HepG2 (cell line): ENCODE data around the gene THPO. TPM values are rescaled to one million over a fixed set of nuclear protein-coding genes. Genes with fewer than 3 reads are reported as not detected.

ENCODE experiments used
- HMGA1 ChIP-seq: sonication (generic); formaldehyde crosslinking; conservative IDR thresholded peaks from 2 replicates; pipeline ENCODE4 v1.4.0; 2020; ENCODE audit warnings: missing genetic modification reagents
- KDM1A ChIP-seq: IDR thresholded peaks from 2 replicates; pipeline ENCODE4 v1.6.1; 2016; ENCODE audit warnings: missing compliant biosample characterization
- PPARG ChIP-seq: conservative IDR thresholded peaks from 2 replicates; pipeline ENCODE4 v1.6.1; 2016; ENCODE audit warnings: missing biosample characterization, missing genetic modification reagents
- PRDM10 ChIP-seq: sonication (generic); formaldehyde crosslinking; IDR thresholded peaks from 2 replicates; pipeline ENCODE4 v1.4.0; 2020; ENCODE audit warnings: low read depth, missing genetic modification reagents
- SALL1 ChIP-seq: sonication (generic); formaldehyde crosslinking; IDR thresholded peaks from 2 replicates; pipeline ENCODE4 v1.8.0; 2022; ENCODE audit warnings: mild to moderate bottlenecking, missing genetic modification reagents
- SIN3A ChIP-seq: IDR thresholded peaks from 2 replicates; pipeline ENCODE4 v1.6.1; 2011; ENCODE audit warnings: low read depth, mild to moderate bottlenecking, control low read depth, low read length, borderline replicate concordance
- ZBTB7B ChIP-seq: sonication (generic); formaldehyde crosslinking; IDR thresholded peaks from 2 replicates; pipeline ENCODE4 v1.4.0; 2020; ENCODE audit warnings: missing genetic modification reagents
- ZFP36L2 ChIP-seq: sonication (generic); formaldehyde crosslinking; IDR thresholded peaks from 2 replicates; pipeline ENCODE4 v1.4.0; 2020; ENCODE audit warnings: missing genetic modification reagents
- ZFP91 ChIP-seq: sonication (generic); formaldehyde crosslinking; IDR thresholded peaks from 2 replicates; pipeline ENCODE4 v1.9.0; 2022; ENCODE audit warnings: missing genetic modification reagents, mild to moderate bottlenecking, borderline replicate concordance
- ZNF331 ChIP-seq: sonication (generic); formaldehyde crosslinking; IDR thresholded peaks from 2 replicates; pipeline ENCODE4 v1.4.0; 2020; ENCODE audit warnings: missing genetic modification reagents
- ZNF770 ChIP-seq: sonication (generic); formaldehyde crosslinking; IDR thresholded peaks from 2 replicates; pipeline ENCODE4 v1.5.0; 2020; ENCODE audit warnings: mild to moderate bottlenecking, missing genetic modification reagents
- polyA plus RNA-seq, 8 experiments: library from polyadenylated mRNA; depleted of rRNA in 3 of 8; stranded (reverse) in 7 of 8; unstranded in 1 of 8; fragments of >200 nt; fragmentation: Illumina TruSeq in 4 of 8; extraction: Trizol in 4 of 8; gene quantifications; 2 replicates each; pipeline versions ENCODE4 v1.2.1 to v1.2.3, GENCODE V29; 2011 to 2016; ENCODE audit warnings: low read depth in 4 of 8, missing spikeins in 1 of 8, mixed read lengths in 1 of 8; ENCODE audit not compliant: insufficient read depth in 1 of 8
- total RNA-seq, 5 experiments: library from RNA; depleted of rRNA; stranded (reverse); fragments of >200 nt; fragmentation: Illumina TruSeq; extraction: Trizol; gene quantifications; 2 replicates each; pipeline ENCODE4 v1.2.3, GENCODE V29; 2016; ENCODE audit warnings: low read depth in 1 of 5
- TF ChIP-seq, protein P1 (sequence below): sonication (generic); formaldehyde crosslinking; IDR thresholded peaks from 2 replicates; pipeline ENCODE4 v1.8.0; 2022; ENCODE audit warnings: mild to moderate bottlenecking, missing genetic modification reagents
- TF ChIP-seq, protein P2 (sequence below): sonication (generic); formaldehyde crosslinking; IDR thresholded peaks from 2 replicates; pipeline ENCODE4 v1.4.0; 2020; ENCODE audit warnings: mild to moderate bottlenecking, missing genetic modification reagents

THPO gene
- total and polyA plus RNA-seq, 2 of the 13 experiments (the other 11 are each of a cell fraction or from before 2014, with no cell fraction given), result 2.8 to 4.8 TPM

GRCh38 chr3:184362668-184363546, 15.1 kb downstream of the THPO start (continued):
- TF ChIP-seq, protein P1, sequence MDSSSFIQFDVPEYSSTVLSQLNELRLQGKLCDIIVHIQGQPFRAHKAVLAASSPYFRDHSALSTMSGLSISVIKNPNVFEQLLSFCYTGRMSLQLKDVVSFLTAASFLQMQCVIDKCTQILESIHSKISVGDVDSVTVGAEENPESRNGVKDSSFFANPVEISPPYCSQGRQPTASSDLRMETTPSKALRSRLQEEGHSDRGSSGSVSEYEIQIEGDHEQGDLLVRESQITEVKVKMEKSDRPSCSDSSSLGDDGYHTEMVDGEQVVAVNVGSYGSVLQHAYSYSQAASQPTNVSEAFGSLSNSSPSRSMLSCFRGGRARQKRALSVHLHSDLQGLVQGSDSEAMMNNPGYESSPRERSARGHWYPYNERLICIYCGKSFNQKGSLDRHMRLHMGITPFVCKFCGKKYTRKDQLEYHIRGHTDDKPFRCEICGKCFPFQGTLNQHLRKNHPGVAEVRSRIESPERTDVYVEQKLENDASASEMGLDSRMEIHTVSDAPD (CRISPR knock-in tag), result peak; percentile 62; the same call in 1 of the 2 replicates
- TF ChIP-seq ZBTB7B (peak; percentile 90; the same call in 1 of the 2 replicates), PPARG (CRISPR knock-in tag) (peak; percentile 90), SALL1 (peak; percentile 48), ZNF331 (CRISPR knock-in tag) (peak; percentile 66), KDM1A (no peak; the same call in 1 of the 2 replicates), PRDM10 (CRISPR knock-in tag) (no peak), HMGA1 (CRISPR knock-in tag) (no peak), ZNF770 (CRISPR knock-in tag) (peak; percentile 68), ZFP36L2 (no peak; the same call in 1 of the 2 replicates), ZFP91 (CRISPR knock-in tag) (peak; percentile 92), SIN3A (0 out of 2 replicates have a peak, but pooled peaks have one; percentile 50)
- TF ChIP-seq, protein P2, sequence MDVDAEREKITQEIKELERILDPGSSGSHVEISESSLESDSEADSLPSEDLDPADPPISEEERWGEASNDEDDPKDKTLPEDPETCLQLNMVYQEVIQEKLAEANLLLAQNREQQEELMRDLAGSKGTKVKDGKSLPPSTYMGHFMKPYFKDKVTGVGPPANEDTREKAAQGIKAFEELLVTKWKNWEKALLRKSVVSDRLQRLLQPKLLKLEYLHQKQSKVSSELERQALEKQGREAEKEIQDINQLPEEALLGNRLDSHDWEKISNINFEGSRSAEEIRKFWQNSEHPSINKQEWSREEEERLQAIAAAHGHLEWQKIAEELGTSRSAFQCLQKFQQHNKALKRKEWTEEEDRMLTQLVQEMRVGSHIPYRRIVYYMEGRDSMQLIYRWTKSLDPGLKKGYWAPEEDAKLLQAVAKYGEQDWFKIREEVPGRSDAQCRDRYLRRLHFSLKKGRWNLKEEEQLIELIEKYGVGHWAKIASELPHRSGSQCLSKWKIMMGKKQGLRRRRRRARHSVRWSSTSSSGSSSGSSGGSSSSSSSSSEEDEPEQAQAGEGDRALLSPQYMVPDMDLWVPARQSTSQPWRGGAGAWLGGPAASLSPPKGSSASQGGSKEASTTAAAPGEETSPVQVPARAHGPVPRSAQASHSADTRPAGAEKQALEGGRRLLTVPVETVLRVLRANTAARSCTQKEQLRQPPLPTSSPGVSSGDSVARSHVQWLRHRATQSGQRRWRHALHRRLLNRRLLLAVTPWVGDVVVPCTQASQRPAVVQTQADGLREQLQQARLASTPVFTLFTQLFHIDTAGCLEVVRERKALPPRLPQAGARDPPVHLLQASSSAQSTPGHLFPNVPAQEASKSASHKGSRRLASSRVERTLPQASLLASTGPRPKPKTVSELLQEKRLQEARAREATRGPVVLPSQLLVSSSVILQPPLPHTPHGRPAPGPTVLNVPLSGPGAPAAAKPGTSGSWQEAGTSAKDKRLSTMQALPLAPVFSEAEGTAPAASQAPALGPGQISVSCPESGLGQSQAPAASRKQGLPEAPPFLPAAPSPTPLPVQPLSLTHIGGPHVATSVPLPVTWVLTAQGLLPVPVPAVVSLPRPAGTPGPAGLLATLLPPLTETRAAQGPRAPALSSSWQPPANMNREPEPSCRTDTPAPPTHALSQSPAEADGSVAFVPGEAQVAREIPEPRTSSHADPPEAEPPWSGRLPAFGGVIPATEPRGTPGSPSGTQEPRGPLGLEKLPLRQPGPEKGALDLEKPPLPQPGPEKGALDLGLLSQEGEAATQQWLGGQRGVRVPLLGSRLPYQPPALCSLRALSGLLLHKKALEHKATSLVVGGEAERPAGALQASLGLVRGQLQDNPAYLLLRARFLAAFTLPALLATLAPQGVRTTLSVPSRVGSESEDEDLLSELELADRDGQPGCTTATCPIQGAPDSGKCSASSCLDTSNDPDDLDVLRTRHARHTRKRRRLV, result no peak; the same call in 1 of the 2 replicates
